WERI-Rb-1 (cell line): ENCODE results near the gene SLC12A3.

ENCODE experiments used
- DNase-seq: peaks from one replicate; pipeline ENCODE4 v3.0.0-alpha.2; 2020
- H3K27ac ChIP-seq: fragments of 250-450 bp; sonication (Bioruptor Pico); 2 replicates; pipeline ENCODE4 v1.5.1; 2020; ENCODE audit warnings: mild to moderate bottlenecking, moderate library complexity
- H3K27me3 ChIP-seq: fragments of 250-450 bp; sonication (Bioruptor Pico); 2 replicates; pipeline ENCODE4 v1.5.1; 2021; ENCODE audit warnings: mild to moderate bottlenecking, low read depth, moderate library complexity; ENCODE audit not compliant: insufficient read depth, severe bottlenecking
- H3K36me3 ChIP-seq: fragments of 250-450 bp; sonication (Bioruptor Pico); 2 replicates; pipeline ENCODE4 v1.5.1; 2020; ENCODE audit warnings: mild to moderate bottlenecking, moderate library complexity
- H3K4me3 ChIP-seq: 2 replicates; pipeline ENCODE4 v1.5.1; 2011; ENCODE audit warnings: low read depth, mild to moderate bottlenecking, control low read depth, low read length
- H3K9me3 ChIP-seq: fragments of 250-450 bp; sonication (Bioruptor Pico); 2 replicates; pipeline ENCODE4 v1.5.1; 2021; ENCODE audit warnings: mild to moderate bottlenecking, moderate library complexity; ENCODE audit not compliant: severe bottlenecking
- TF ChIP-seq, protein P1 (sequence below): IDR thresholded peaks from 2 replicates; pipeline ENCODE4 v1.5.1; 2011; ENCODE audit warnings: low read depth, mild to moderate bottlenecking, control low read depth, inconsistent platforms, low read length

SLC12A3 gene, protein sequence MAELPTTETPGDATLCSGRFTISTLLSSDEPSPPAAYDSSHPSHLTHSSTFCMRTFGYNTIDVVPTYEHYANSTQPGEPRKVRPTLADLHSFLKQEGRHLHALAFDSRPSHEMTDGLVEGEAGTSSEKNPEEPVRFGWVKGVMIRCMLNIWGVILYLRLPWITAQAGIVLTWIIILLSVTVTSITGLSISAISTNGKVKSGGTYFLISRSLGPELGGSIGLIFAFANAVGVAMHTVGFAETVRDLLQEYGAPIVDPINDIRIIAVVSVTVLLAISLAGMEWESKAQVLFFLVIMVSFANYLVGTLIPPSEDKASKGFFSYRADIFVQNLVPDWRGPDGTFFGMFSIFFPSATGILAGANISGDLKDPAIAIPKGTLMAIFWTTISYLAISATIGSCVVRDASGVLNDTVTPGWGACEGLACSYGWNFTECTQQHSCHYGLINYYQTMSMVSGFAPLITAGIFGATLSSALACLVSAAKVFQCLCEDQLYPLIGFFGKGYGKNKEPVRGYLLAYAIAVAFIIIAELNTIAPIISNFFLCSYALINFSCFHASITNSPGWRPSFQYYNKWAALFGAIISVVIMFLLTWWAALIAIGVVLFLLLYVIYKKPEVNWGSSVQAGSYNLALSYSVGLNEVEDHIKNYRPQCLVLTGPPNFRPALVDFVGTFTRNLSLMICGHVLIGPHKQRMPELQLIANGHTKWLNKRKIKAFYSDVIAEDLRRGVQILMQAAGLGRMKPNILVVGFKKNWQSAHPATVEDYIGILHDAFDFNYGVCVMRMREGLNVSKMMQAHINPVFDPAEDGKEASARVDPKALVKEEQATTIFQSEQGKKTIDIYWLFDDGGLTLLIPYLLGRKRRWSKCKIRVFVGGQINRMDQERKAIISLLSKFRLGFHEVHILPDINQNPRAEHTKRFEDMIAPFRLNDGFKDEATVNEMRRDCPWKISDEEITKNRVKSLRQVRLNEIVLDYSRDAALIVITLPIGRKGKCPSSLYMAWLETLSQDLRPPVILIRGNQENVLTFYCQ

DNA sequence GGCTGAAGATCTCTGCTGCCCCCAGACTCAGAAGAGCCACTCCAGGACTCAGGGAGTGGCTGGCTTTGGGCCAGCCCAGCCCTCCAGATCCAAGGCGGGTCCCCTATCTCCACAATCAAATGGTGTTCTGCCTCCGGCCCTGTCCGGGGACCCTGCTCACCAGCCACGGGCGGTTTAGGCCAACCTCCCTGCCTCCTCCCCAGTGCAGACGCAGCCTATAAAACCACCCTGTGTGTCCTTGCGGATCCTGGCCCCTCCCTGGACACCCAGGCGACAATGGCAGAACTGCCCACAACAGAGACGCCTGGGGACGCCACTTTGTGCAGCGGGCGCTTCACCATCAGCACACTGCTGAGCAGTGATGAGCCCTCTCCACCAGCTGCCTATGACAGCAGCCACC, at the start of gene SLC12A3:
Gene SLC12A3, plus strand, starts transcription at position 248 of the 400 bp plus-strand sequence. Its CDS starts 29 bp downstream, at position 277.
- TF ChIP-seq, protein P1, sequence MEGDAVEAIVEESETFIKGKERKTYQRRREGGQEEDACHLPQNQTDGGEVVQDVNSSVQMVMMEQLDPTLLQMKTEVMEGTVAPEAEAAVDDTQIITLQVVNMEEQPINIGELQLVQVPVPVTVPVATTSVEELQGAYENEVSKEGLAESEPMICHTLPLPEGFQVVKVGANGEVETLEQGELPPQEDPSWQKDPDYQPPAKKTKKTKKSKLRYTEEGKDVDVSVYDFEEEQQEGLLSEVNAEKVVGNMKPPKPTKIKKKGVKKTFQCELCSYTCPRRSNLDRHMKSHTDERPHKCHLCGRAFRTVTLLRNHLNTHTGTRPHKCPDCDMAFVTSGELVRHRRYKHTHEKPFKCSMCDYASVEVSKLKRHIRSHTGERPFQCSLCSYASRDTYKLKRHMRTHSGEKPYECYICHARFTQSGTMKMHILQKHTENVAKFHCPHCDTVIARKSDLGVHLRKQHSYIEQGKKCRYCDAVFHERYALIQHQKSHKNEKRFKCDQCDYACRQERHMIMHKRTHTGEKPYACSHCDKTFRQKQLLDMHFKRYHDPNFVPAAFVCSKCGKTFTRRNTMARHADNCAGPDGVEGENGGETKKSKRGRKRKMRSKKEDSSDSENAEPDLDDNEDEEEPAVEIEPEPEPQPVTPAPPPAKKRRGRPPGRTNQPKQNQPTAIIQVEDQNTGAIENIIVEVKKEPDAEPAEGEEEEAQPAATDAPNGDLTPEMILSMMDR: no peak
- Histone ChIP-seq H3K36me3 (no peaks in the 10 kb centered on the region), H3K27me3 (no peaks in the 10 kb centered on the region), H3K9me3 (no peaks in the 10 kb centered on the region), H3K4me3 (no peak within 1 kb of the TSS), H3K27ac (no peak within 1 kb of the TSS)
- DNase-seq: no peak

DNA sequence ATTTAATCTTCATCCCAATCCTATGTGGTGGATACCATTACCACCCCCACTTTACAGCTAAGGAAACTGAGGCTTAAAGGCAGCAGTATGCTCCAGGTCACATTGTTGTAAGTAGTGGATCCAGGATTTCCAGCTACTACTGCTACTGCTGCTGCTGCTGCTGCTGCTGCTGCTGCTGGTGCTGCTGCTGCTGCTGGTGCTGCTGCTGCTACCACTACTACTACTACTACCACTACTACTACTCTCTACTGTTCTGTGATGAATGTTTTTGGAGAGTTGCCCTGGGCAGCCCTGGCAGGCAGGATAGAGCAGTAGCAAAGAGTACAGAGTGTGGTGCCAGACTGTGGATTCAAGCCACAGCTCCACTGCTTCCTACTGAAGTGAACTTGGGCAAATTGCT, 49.3 kb upstream of the SLC12A3 start:
- H3K9me3 ChIP-seq: no peaks in the 10 kb centered on the region
- no peak overlapping the region for H3K4me3 ChIP-seq
- H3K27ac ChIP-seq: no peak overlapping the region

DNA sequence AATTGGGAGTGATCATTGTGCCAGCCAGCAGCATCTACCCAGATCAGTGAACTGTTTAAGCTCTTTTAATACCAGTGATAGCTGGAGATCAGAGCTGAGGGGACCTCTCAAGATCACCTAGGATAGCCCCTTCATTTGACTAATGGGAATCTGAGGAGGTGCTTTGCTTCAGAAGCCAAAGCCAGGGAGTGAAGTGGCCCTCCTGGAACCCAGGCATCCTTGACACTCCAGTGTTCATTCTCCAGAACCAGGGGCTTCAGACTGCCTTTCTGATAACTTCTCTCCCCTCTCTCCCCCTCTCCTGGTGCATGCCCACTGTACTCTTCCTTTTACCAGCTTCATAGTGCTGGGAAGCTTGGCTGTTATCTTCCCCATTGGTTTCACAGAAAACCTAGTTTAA, 48.0 kb upstream of the SLC12A3 start:
- Histone ChIP-seq H3K9me3 (no peaks in the 10 kb centered on the region), H3K4me3 (no peak overlapping the region), H3K36me3 (peaks cover 27% of the 10 kb centered on the region), H3K27ac (no peak overlapping the region), H3K27me3 (no peaks in the 10 kb centered on the region)
- DNase-seq: no peak
- TF ChIP-seq, protein P1: no peak

More for the DNA sequence above, 49.3 kb upstream of the SLC12A3 start:
- Histone ChIP-seq H3K27me3 (no peaks in the 10 kb centered on the region), H3K36me3 (peaks cover 17% of the 10 kb centered on the region)
- no peak for DNase-seq
- TF ChIP-seq, protein P1: no peak

DNA sequence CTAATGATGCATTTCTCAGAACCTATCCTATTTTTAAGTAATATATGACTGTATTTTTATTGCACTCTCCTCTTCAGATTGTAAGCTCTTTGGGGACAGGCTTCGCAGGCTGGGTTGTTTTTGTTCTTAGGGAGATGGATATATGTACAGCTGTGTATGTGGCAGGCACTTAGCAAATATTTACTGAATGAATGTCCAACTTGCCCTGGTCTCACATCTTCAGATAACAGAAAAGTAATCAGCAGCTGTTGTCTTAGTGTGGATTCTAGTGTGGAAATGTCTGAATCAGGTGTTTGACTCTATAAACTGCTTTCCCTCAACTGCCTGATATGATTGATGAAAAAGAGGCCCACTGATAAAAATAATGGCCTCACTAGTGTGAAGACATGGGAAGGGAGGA, 47.1 kb upstream of the SLC12A3 start:
- Histone ChIP-seq H3K27me3 (no peaks in the 10 kb centered on the region), H3K9me3 (no peaks in the 10 kb centered on the region), H3K27ac (no peak overlapping the region), H3K36me3 (peaks cover 27% of the 10 kb centered on the region), H3K4me3 (no peak overlapping the region)
- TF ChIP-seq, protein P1: no peak
- no peak for DNase-seq

DNA sequence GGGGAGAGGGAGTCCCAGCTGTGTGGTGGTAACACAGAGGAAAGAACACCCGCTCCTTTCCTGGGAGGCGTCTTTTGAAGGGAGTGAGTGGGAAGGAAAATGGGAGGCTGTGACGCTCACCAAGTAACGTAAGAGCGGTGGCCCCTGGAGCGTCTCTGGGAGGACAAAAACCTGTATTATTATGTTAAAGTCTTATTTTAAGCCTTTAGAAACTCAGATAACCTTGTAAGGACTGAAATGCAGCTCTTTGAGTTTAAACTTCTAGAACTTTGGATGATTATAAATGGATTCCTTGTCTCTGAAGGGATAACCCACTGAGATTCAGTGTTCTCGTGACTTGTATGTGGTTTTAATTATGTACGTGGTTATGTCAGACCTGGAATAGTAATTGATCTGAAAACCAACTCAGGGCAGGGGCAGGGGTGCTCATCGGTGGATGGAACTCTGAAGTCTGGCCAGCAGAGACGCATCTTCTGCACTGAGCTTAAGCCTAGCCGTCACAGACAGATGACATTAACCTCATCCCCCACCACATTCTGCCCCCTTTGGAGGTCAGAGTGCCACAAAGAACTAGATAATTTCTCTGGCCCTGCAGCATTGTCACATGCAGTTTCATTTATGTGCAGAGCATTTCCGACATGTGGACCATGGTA, 41.8 kb upstream of the SLC12A3 start:
- Histone ChIP-seq H3K9me3 (no peaks in the 10 kb centered on the region), H3K4me3 (no peak overlapping the region), H3K36me3 (peaks cover 50% of the 10 kb centered on the region), H3K27me3 (no peaks in the 10 kb centered on the region), H3K27ac (no peak overlapping the region)
- no peak for DNase-seq
- TF ChIP-seq, protein P1: no peak
